Panc1 (cell line): ENCODE measurements around the gene PAFAH1B1. TPM values are rescaled to one million over a fixed set of nuclear protein-coding genes. Genes with fewer than 3 reads are reported as not detected.

Source experiments
- ATAC-seq: fragments of 200-7000 bp; cut with Tn5 transposase; 2 replicates; pipeline ENCODE4 v1.9.1; 2020; ENCODE audit warnings: mild to moderate bottlenecking, moderate library complexity
- BruUV-seq: library from RNA; stranded (reverse); fragments of 400-500 nt; replicated peaks from 2 replicates; lab custom pipeline; 2021; lab: Mats Ljungman, UMichigan
- CTCF ChIA-PET: fragments of 300-600 bp; sonication (Branson Sonifier 250); formaldehyde crosslinking; loops from one replicate; lab custom pipeline; 2022; ENCODE audit warnings: antibody characterized with exemption; lab: Charles Lee
- POLR2A ChIA-PET: fragments of 300-600 bp; sonication (Branson Sonifier 250); formaldehyde crosslinking; loops from one replicate; lab custom pipeline; 2022; ENCODE audit warnings: antibody characterized with exemption; lab: Charles Lee
- DNase-seq: peaks from one replicate; pipeline ENCODE4 v3.0.0-alpha.2; 2010; ENCODE audit warnings: low read depth, low spot score
- H3K27ac ChIP-seq: 2 replicates; pipeline ENCODE4 v1.5.1; 2011; ENCODE audit warnings: mild to moderate bottlenecking, low read length, inconsistent platforms
- H3K27me3 ChIP-seq: fragments of 200-500 bp; sonication (Bioruptor generic); 2 replicates; pipeline ENCODE4 v1.6.0; 2014; ENCODE audit warnings: low read length, inconsistent platforms; ENCODE audit not compliant: control insufficient read depth, insufficient read depth
- H3K36me3 ChIP-seq: fragments of 200-500 bp; sonication (Bioruptor generic); 2 replicates; pipeline ENCODE4 v1.5.1; 2014; ENCODE audit warnings: inconsistent platforms, mild to moderate bottlenecking, low read length, moderate library complexity; ENCODE audit not compliant: control insufficient read depth, insufficient read depth
- H3K4me1 ChIP-seq: 2 replicates; pipeline ENCODE4 v1.5.1; 2011; ENCODE audit warnings: inconsistent platforms, mild to moderate bottlenecking, low read length, moderate library complexity; ENCODE audit not compliant: control insufficient read depth, insufficient read depth
- H3K4me3 ChIP-seq, 2 experiments: 2 replicates each; pipeline ENCODE4 v1.5.1; 2011 to 2012; ENCODE audit warnings: low read depth in 2 of 2, low read length in 2 of 2, mild to moderate bottlenecking in 2 of 2, inconsistent platforms in 1 of 2, moderate library complexity in 1 of 2
- H3K9me3 ChIP-seq: fragments of 200-500 bp; sonication (Bioruptor generic); 2 replicates; pipeline ENCODE4 v1.5.1; 2014; ENCODE audit warnings: low read depth, mild to moderate bottlenecking, inconsistent platforms, low read length, moderate library complexity; ENCODE audit not compliant: control insufficient read depth, insufficient read depth
- POLR2AphosphoS5 ChIP-seq: IDR thresholded peaks from 2 replicates; pipeline ENCODE4 v1.6.1; 2012; ENCODE audit warnings: mild to moderate bottlenecking, low read depth, low read length, moderate library complexity
- SIN3A ChIP-seq: IDR thresholded peaks from 2 replicates; pipeline ENCODE4 v1.6.1; 2012; ENCODE audit warnings: low read depth, mild to moderate bottlenecking, low read length, moderate library complexity, borderline replicate concordance; ENCODE audit not compliant: insufficient read depth
- TCF7L2 ChIP-seq: IDR thresholded peaks from 2 replicates; pipeline ENCODE4 v1.6.1; 2011; ENCODE audit warnings: mild to moderate bottlenecking, low read depth, low read length, inconsistent platforms
- in situ Hi-C: cut with HindIII; loops from 2 replicates; pipeline ENCODE4 v1.10.0; 2016; ENCODE audit warnings: low sequenced_read_pairs, low pct_unique_long_range_greater_than_20kb
- intact Hi-C: fragments of 100-400 bp; cut with micrococcal nuclease; formaldehyde crosslinking; loops from one replicate; pipeline ENCODE4 v1.10.0; 2022; ENCODE audit not compliant: unreplicated experiment
- total RNA-seq: library from RNA; stranded (reverse); gene quantifications from one replicate; pipeline ENCODE4 v1.2.1, GENCODE V29; 2021; ENCODE audit not compliant: unreplicated experiment
- TF ChIP-seq, protein P1 (sequence below): fragments of 450-650 bp; IDR thresholded peaks from 2 replicates; pipeline ENCODE4 v1.5.1; 2017; ENCODE audit warnings: mild to moderate bottlenecking
- TF ChIP-seq, protein P2 (sequence below), 2 experiments: IDR thresholded peaks; 2 replicates each; pipeline ENCODE4 v1.6.1; 2011 to 2012; ENCODE audit warnings: low read depth in 2 of 2, control low read depth in 1 of 2, low read length in 1 of 2, mild to moderate bottlenecking in 1 of 2, moderate library complexity in 1 of 2; ENCODE audit not compliant: insufficient read depth in 1 of 2

Gene PAFAH1B1
- total RNA-seq, 1 experiment from 2014 or later = 120 TPM

DNA sequence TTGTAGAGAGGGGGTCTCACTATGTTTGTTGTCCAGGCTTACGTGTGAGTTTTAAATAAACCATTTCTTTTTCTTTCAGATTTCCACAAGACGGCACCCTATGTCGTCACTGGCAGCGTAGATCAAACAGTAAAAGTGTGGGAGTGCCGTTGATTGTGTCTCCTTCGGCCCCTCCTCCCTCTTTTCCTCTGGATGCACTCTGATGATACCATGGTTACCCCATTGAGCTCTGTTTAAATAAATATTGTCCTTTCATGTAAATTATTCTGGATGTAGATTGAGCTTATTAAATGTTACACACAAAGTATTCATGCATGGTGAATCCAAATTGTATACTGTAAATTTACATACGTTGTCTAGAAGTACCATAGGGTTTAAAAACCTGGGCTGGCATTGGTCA is 88.2 kb downstream of the PAFAH1B1 start:
- ChIA-PET CTCF (no interaction called here), POLR2A (interaction anchor here (0.6 kb wide), 1 partner anchor 101 kb away, joined by 3 read pairs; no protein-coding TSS in a partner anchor)
- intact Hi-C loops (no loop called here), in situ Hi-C loops (no loop called here)
- Histone ChIP-seq H3K36me3 (peaks cover 24% of the 10 kb centered on the region), H3K27ac (no peak overlapping the region), H3K4me3 (no peak overlapping the region), H3K27me3 (no peaks in the 10 kb centered on the region), H3K9me3 (no peaks in the 10 kb centered on the region), H3K4me1 (peaks cover 14% of the 10 kb centered on the region)
- BruUV-seq = no TSS peak
- ATAC-seq (no peak), DNase-seq (no peak)
- TF ChIP-seq SIN3A (no peak), POLR2AphosphoS5 (no peak), TCF7L2 (no peak)
- TF ChIP-seq, protein P1, sequence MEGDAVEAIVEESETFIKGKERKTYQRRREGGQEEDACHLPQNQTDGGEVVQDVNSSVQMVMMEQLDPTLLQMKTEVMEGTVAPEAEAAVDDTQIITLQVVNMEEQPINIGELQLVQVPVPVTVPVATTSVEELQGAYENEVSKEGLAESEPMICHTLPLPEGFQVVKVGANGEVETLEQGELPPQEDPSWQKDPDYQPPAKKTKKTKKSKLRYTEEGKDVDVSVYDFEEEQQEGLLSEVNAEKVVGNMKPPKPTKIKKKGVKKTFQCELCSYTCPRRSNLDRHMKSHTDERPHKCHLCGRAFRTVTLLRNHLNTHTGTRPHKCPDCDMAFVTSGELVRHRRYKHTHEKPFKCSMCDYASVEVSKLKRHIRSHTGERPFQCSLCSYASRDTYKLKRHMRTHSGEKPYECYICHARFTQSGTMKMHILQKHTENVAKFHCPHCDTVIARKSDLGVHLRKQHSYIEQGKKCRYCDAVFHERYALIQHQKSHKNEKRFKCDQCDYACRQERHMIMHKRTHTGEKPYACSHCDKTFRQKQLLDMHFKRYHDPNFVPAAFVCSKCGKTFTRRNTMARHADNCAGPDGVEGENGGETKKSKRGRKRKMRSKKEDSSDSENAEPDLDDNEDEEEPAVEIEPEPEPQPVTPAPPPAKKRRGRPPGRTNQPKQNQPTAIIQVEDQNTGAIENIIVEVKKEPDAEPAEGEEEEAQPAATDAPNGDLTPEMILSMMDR = no peak
- TF ChIP-seq, protein P2, sequence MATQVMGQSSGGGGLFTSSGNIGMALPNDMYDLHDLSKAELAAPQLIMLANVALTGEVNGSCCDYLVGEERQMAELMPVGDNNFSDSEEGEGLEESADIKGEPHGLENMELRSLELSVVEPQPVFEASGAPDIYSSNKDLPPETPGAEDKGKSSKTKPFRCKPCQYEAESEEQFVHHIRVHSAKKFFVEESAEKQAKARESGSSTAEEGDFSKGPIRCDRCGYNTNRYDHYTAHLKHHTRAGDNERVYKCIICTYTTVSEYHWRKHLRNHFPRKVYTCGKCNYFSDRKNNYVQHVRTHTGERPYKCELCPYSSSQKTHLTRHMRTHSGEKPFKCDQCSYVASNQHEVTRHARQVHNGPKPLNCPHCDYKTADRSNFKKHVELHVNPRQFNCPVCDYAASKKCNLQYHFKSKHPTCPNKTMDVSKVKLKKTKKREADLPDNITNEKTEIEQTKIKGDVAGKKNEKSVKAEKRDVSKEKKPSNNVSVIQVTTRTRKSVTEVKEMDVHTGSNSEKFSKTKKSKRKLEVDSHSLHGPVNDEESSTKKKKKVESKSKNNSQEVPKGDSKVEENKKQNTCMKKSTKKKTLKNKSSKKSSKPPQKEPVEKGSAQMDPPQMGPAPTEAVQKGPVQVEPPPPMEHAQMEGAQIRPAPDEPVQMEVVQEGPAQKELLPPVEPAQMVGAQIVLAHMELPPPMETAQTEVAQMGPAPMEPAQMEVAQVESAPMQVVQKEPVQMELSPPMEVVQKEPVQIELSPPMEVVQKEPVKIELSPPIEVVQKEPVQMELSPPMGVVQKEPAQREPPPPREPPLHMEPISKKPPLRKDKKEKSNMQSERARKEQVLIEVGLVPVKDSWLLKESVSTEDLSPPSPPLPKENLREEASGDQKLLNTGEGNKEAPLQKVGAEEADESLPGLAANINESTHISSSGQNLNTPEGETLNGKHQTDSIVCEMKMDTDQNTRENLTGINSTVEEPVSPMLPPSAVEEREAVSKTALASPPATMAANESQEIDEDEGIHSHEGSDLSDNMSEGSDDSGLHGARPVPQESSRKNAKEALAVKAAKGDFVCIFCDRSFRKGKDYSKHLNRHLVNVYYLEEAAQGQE (IDR thresholded peaks at IDR 0.05; ENCODE audit: insufficient read depth in 1 of 2, low read depth in 2 of 2, low read length in 1 of 2) = no peak

DNA sequence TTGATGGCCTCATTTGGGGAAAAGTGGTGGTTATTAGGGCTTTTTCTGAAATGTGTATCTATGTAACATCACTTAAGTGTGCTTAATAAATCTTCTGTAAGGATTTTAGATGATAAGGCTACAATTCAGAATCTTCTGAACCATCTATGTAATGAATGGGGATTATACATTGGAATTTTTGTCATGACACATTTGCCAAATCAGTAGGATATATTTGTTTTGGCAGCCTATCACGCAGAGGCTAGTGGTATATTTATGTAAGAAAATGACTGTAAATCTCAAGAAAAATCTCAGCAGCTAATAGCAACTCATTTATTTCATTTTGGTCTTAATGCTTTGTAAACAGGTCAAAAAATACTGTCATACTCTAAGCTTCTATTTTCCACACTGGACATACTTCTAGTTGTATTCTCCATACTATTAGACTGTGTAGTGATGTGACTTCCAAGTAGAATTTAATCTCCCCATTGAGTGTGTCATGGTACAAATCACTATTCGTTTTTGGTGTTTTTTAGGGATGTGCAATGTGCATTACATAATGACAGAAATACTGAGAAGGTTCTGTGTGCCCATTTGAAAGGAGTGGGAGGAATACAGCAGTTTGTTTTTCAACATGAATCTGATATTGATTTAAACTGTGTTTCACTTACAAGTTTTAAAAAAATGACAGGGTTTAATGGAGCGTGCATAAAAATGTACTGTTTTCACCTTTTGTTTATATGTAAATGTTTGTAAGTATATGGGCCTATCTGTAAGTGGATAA is 88.9 kb downstream of the PAFAH1B1 start:
- peaks cover 18% of the 10 kb centered on the region for H3K4me1 ChIP-seq
- H3K4me3 ChIP-seq = no peak overlapping the region
- intact Hi-C loops (no loop called here), in situ Hi-C loops (no loop called here)
- POLR2A ChIA-PET = no interaction called here
- ATAC-seq = no peak
- TF ChIP-seq SIN3A (no peak), POLR2AphosphoS5 (no peak), TCF7L2 (no peak)
- TF ChIP-seq, protein P1 = no peak
- TF ChIP-seq, protein P2 (IDR thresholded peaks at IDR 0.05; ENCODE audit: insufficient read depth in 1 of 2, low read depth in 2 of 2, low read length in 1 of 2) = no peak
- H3K27me3 ChIP-seq = no peaks in the 10 kb centered on the region
- no TSS peak for BruUV-seq
- no peaks in the 10 kb centered on the region for H3K9me3 ChIP-seq
- CTCF ChIA-PET = no interaction called here
- no peak for DNase-seq
- no peak overlapping the region for H3K27ac ChIP-seq
- H3K36me3 ChIP-seq = peaks cover 21% of the 10 kb centered on the region
